ENCODE data around the gene TSPEAR.

DNA sequence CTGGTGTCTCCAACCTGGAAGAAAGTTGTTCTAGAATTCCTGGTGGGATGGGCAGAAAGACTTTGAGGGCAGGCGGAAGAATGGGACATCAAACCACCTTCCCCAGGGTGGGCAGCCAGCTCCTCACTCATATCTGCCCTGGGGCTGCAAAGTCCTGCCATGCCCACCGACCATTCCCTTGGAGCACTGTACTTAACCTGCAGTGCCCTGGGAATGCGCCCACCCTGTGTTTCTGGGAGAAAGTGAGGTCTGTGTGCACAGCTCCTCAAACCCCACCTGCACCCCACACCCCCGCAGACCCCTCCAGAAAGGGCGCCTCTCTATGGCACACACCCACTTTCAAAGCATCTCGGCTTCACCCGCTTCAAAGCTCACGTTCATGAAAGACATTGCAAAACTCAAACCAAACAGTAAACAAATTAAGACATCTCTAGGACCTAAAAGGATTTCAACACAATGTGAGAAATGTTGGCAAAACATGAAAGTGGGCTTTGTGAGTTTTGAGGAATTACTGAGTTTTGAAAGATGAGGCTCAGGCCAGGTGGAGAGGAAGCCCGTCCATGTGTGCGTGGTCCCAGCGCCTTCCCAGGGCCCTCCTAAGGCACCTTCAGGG lies 196.5 kb downstream of the TSPEAR start:
- TF ChIP-seq POLR2A (IDR thresholded peaks at IDR 0.05) (no peak), CTCF (IDR thresholded peaks at IDR 0.05 in 4 of 5, conservative IDR thresholded peaks at IDR 0.05 in 1 of 5) (no peak)

All from gastrocnemius medialis (tissue), 4 donors.